ENCODE data around the gene AHNAK. TPM values are rescaled to one million over a fixed set of nuclear protein-coding genes. Genes with fewer than 3 reads are reported as not detected.

Gene AHNAK
- total RNA-seq, 1 donor from 2014 or later = 432 TPM

DNA sequence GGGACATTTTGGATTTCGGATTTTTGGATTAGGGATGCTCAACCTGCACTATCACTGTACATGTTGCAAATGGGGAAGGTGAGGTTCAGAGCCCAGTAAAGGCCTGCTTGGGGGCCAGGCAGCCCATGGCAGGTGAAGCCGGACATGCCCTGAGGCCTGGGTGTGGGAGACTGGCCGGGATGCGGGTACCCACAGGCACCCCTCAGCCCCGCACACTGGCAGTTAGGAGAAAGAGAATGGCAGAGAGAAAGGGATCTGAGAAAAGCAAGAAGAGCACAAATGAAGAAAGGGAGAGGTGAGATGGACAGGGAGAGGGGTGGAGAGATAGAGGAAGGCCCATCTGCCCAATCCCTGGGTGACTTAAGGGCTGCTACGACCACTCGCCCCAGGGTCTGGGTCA lies 75.0 kb downstream of the AHNAK start:
- H3K4me3 ChIP-seq (ENCODE audit: low read length in 3 of 3) = no peak overlapping the region
- H3K4me1 ChIP-seq (ENCODE audit: control insufficient read depth in 3 of 3, insufficient read depth in 3 of 3, low read length in 3 of 3) = no peaks in the 10 kb centered on the region
- H3K27me3 ChIP-seq (ENCODE audit: control insufficient read depth in 3 of 3, insufficient read depth in 3 of 3, low read length in 3 of 3) = no peaks in the 10 kb centered on the region
- peak overlapping the region in 1 of 3 donors; percentile 14 for H3K9ac ChIP-seq (ENCODE audit: low read depth in 1 of 3, low read length in 3 of 3)
- no peak overlapping the region for H3K27ac ChIP-seq (ENCODE audit: low read depth, low read length)
- H3K9me3 ChIP-seq (ENCODE audit: control insufficient read depth in 3 of 3, low read length in 3 of 3) = no peaks in the 10 kb centered on the region
- no peaks in the 10 kb centered on the region for H3K36me3 ChIP-seq (ENCODE audit: control insufficient read depth in 3 of 3, insufficient read depth in 3 of 3, low read length in 3 of 3)

DNA sequence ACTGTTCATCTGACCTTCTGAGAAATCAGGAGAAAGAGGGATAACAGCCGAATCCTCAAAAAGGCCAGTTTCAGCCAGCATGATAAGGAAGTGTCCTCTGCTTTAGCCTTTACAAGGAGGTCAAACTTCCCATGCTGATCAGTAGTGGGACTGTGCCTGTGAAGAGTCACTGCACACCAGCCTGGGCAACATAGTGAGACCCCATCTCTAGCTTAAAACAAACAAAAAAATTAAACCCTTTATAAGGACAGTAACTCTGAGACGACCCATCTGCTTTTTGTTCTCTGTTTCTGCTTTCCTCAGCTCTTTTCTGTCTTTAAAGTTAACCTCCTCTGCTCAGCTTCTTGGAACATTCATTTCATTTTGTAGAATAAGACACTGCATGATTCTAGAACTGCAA lies 78.0 kb downstream of the AHNAK start:
- no peak overlapping the region for H3K9ac ChIP-seq (ENCODE audit: low read depth in 1 of 3, low read length in 3 of 3)
- no peak overlapping the region for H3K4me3 ChIP-seq (ENCODE audit: low read length in 3 of 3)
- no peaks in the 10 kb centered on the region for H3K36me3 ChIP-seq (ENCODE audit: control insufficient read depth in 3 of 3, insufficient read depth in 3 of 3, low read length in 3 of 3)
- no peaks in the 10 kb centered on the region for H3K27me3 ChIP-seq (ENCODE audit: control insufficient read depth in 3 of 3, insufficient read depth in 3 of 3, low read length in 3 of 3)
- no peaks in the 10 kb centered on the region for H3K9me3 ChIP-seq (ENCODE audit: control insufficient read depth in 3 of 3, low read length in 3 of 3)
- H3K4me1 ChIP-seq (ENCODE audit: control insufficient read depth in 3 of 3, insufficient read depth in 3 of 3, low read length in 3 of 3) = no peaks in the 10 kb centered on the region
- no peak overlapping the region for H3K27ac ChIP-seq (ENCODE audit: low read depth, low read length)

GRCh38 chr11:62466444-62466843 lies 80.2 kb downstream of the AHNAK start:
- Histone ChIP-seq H3K36me3 (ENCODE audit: control insufficient read depth in 3 of 3, insufficient read depth in 3 of 3, low read length in 3 of 3) (no peaks in the 10 kb centered on the region), H3K4me3 (ENCODE audit: low read length in 3 of 3) (no peak overlapping the region), H3K4me1 (ENCODE audit: control insufficient read depth in 3 of 3, insufficient read depth in 3 of 3, low read length in 3 of 3) (no peaks in the 10 kb centered on the region), H3K27me3 (ENCODE audit: control insufficient read depth in 3 of 3, insufficient read depth in 3 of 3, low read length in 3 of 3) (no peaks in the 10 kb centered on the region), H3K27ac (ENCODE audit: low read depth, low read length) (no peak overlapping the region), H3K9ac (ENCODE audit: low read depth in 1 of 3, low read length in 3 of 3) (no peak overlapping the region), H3K9me3 (ENCODE audit: control insufficient read depth in 3 of 3, low read length in 3 of 3) (no peaks in the 10 kb centered on the region)

GRCh38 chr11:62464655-62465054 lies 82.0 kb downstream of the AHNAK start:
- Histone ChIP-seq H3K4me3 (ENCODE audit: low read length in 3 of 3) (no peak overlapping the region), H3K9ac (ENCODE audit: low read depth in 1 of 3, low read length in 3 of 3) (no peak overlapping the region), H3K36me3 (ENCODE audit: control insufficient read depth in 3 of 3, insufficient read depth in 3 of 3, low read length in 3 of 3) (no peaks in the 10 kb centered on the region), H3K27me3 (ENCODE audit: control insufficient read depth in 3 of 3, insufficient read depth in 3 of 3, low read length in 3 of 3) (no peaks in the 10 kb centered on the region), H3K9me3 (ENCODE audit: control insufficient read depth in 3 of 3, low read length in 3 of 3) (no peaks in the 10 kb centered on the region), H3K4me1 (ENCODE audit: control insufficient read depth in 3 of 3, insufficient read depth in 3 of 3, low read length in 3 of 3) (no peaks in the 10 kb centered on the region), H3K27ac (ENCODE audit: low read depth, low read length) (no peak overlapping the region)

DNA sequence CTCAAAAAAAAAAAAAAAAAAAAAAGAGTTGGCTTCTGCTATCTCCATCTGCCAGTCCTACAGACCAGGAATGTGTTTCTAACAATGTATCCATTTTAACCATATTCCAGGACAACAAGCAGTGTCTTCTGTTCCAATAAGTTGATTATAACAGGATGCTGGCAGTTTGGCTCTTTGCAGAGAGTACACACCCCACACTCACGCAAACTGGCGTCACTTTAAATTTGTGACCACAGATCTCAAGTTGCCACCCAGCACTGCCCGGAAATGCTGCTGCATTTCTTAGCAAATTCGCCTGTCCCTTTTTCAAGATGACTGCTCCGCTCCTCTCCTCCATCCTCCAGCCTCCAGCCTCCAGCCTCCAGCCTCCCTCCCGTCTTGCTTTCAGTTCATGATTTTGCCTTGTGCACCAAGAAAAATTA lies 83.5 kb downstream of the AHNAK start:
- Histone ChIP-seq H3K4me1 (ENCODE audit: control insufficient read depth in 3 of 3, insufficient read depth in 3 of 3, low read length in 3 of 3) (peaks cover 0 to 3% (median 0%) of the 10 kb centered on the region in 3 donors), H3K9me3 (ENCODE audit: control insufficient read depth in 3 of 3, low read length in 3 of 3) (no peaks in the 10 kb centered on the region), H3K9ac (ENCODE audit: low read depth in 1 of 3, low read length in 3 of 3) (no peak overlapping the region), H3K27ac (ENCODE audit: low read depth, low read length) (no peak overlapping the region), H3K4me3 (ENCODE audit: low read length in 3 of 3) (no peak overlapping the region), H3K36me3 (ENCODE audit: control insufficient read depth in 3 of 3, insufficient read depth in 3 of 3, low read length in 3 of 3) (no peaks in the 10 kb centered on the region), H3K27me3 (ENCODE audit: control insufficient read depth in 3 of 3, insufficient read depth in 3 of 3, low read length in 3 of 3) (no peaks in the 10 kb centered on the region)

- Histone ChIP-seq H3K4me3 (ENCODE audit: low read length in 3 of 3) (no peak overlapping the region), H3K36me3 (ENCODE audit: control insufficient read depth in 3 of 3, insufficient read depth in 3 of 3, low read length in 3 of 3) (no peaks in the 10 kb centered on the region), H3K9ac (ENCODE audit: low read depth in 1 of 3, low read length in 3 of 3) (no peak overlapping the region), H3K4me1 (ENCODE audit: control insufficient read depth in 3 of 3, insufficient read depth in 3 of 3, low read length in 3 of 3) (peaks cover 0 to 3% (median 0%) of the 10 kb centered on the region in 3 donors), H3K27me3 (ENCODE audit: control insufficient read depth in 3 of 3, insufficient read depth in 3 of 3, low read length in 3 of 3) (no peaks in the 10 kb centered on the region), H3K27ac (ENCODE audit: low read depth, low read length) (no peak overlapping the region), H3K9me3 (ENCODE audit: control insufficient read depth in 3 of 3, low read length in 3 of 3) (no peaks in the 10 kb centered on the region)
These were observed 84.1 kb downstream of the AHNAK start for GRCh38 chr11:62462508-62462892.

DNA sequence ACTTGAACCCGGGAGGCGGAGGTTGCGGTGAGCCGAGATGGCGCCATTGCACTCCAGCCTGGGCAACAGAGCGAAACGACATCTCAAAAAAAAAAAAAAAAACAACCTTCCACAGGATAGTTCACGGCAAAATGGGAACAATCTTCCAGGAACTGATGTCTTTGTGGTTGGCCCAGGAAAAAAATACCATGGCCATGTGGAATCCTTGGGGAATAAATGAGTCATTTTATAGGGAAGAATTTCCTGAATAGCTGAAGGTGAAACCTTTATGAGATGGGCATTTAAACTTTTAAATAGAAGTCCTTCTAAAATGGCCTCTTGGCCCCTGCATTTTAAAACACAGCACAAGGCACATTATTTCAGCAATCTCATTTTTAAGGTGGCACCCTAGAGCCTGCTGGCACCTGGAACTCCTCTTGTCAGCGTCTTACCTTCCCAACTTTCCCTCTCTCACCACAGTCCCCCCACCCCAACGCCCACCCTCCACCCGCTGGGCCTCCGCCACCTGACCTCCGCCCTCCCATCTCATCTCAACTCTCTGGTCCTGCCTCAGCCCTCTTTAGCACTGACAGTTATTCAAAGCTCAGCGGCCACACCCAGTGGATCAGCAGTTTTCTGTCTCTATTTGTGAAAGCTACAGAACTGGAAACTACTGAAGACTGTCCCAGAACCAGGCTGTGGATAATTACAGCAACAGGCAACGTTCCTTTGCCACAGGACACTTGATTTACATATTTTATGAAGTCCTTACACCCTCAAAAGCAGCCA lies 84.7 kb downstream of the AHNAK start:
- Histone ChIP-seq H3K27ac (ENCODE audit: low read depth, low read length) (no peak overlapping the region), H3K9ac (ENCODE audit: low read depth in 1 of 3, low read length in 3 of 3) (no peak overlapping the region), H3K9me3 (ENCODE audit: control insufficient read depth in 3 of 3, low read length in 3 of 3) (no peaks in the 10 kb centered on the region), H3K36me3 (ENCODE audit: control insufficient read depth in 3 of 3, insufficient read depth in 3 of 3, low read length in 3 of 3) (no peaks in the 10 kb centered on the region), H3K27me3 (ENCODE audit: control insufficient read depth in 3 of 3, insufficient read depth in 3 of 3, low read length in 3 of 3) (no peaks in the 10 kb centered on the region), H3K4me3 (ENCODE audit: low read length in 3 of 3) (no peak overlapping the region), H3K4me1 (ENCODE audit: control insufficient read depth in 3 of 3, insufficient read depth in 3 of 3, low read length in 3 of 3) (peaks cover 0 to 3% (median 0%) of the 10 kb centered on the region in 3 donors)

- Histone ChIP-seq H3K27ac (ENCODE audit: low read depth, low read length) (no peak overlapping the region), H3K36me3 (ENCODE audit: control insufficient read depth in 3 of 3, insufficient read depth in 3 of 3, low read length in 3 of 3) (no peaks in the 10 kb centered on the region), H3K27me3 (ENCODE audit: control insufficient read depth in 3 of 3, insufficient read depth in 3 of 3, low read length in 3 of 3) (no peaks in the 10 kb centered on the region), H3K4me1 (ENCODE audit: control insufficient read depth in 3 of 3, insufficient read depth in 3 of 3, low read length in 3 of 3) (peaks cover 0 to 3% (median 0%) of the 10 kb centered on the region in 3 donors), H3K4me3 (ENCODE audit: low read length in 3 of 3) (no peak overlapping the region), H3K9me3 (ENCODE audit: control insufficient read depth in 3 of 3, low read length in 3 of 3) (peaks cover 0 to 2% (median 0%) of the 10 kb centered on the region in 3 donors), H3K9ac (ENCODE audit: low read depth in 1 of 3, low read length in 3 of 3) (no peak overlapping the region)
These were observed 87.5 kb downstream of the AHNAK start for GRCh38 chr11:62459080-62459479.

DNA sequence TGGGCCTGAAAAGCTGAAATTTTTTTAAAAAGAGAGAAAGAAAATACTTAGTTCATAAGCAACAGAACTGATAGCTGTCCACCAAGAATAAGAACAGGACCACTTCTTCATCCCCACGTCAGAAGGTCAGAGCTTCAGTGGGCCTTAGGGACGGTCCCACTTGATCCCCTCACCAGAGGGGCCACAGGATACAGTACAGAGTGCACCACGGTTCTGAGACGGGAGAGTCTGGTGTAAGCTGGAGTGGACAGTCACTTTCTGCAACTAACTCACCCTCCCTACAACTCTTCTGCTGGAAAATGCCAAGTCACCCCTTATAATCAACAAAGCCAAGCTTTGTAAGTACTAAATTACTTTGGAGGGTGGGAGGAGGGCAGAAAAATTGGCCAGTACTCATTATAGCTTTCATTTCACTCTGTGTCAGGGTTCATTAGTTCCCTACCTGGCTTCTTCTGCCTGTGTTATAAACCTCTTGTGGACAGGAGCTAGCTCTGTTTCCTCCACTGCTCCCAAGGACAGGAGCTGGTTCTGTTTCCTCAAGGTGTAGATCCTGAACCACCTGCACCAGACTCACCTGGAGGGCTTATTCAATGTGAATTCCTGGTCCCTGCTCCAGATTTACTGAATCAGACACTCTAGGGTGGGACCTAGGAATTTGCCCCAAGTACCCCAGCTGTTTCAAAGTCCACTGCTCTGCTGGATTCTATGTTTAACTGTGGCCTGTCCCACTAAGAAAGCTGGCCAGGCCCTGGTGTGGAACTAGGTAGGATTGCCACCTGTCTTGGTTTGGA lies 88.2 kb downstream of the AHNAK start:
- Histone ChIP-seq H3K27ac (ENCODE audit: low read depth, low read length) (no peak overlapping the region), H3K4me1 (ENCODE audit: control insufficient read depth in 3 of 3, insufficient read depth in 3 of 3, low read length in 3 of 3) (peaks cover 0 to 3% (median 0%) of the 10 kb centered on the region in 3 donors), H3K9me3 (ENCODE audit: control insufficient read depth in 3 of 3, low read length in 3 of 3) (peaks cover 0 to 2% (median 0%) of the 10 kb centered on the region in 3 donors), H3K36me3 (ENCODE audit: control insufficient read depth in 3 of 3, insufficient read depth in 3 of 3, low read length in 3 of 3) (no peaks in the 10 kb centered on the region), H3K4me3 (ENCODE audit: low read length in 3 of 3) (no peak overlapping the region), H3K27me3 (ENCODE audit: control insufficient read depth in 3 of 3, insufficient read depth in 3 of 3, low read length in 3 of 3) (no peaks in the 10 kb centered on the region), H3K9ac (ENCODE audit: low read depth in 1 of 3, low read length in 3 of 3) (no peak overlapping the region)

DNA sequence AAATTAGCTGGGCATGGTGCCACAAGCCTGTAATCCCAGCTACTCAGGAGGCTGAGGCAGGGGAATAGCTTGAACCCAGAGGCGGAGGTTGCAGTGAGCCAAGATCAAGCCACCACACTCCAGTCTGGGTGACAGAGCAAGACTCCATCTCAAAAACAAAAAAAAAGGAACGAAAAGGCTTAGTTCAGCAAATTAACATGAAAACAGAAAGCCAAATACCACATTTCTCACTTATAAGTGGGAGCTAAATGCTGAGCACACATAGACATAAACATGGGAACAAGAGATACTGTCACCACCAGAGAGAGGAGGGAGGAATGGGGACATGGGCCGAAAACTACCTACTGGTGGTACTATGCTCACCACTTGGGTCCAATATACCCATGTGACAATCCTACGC lies 89.1 kb downstream of the AHNAK start:
- H3K4me1 ChIP-seq (ENCODE audit: control insufficient read depth in 3 of 3, insufficient read depth in 3 of 3, low read length in 3 of 3) = peaks cover 0 to 3% (median 0%) of the 10 kb centered on the region in 3 donors
- peaks cover 0 to 2% (median 0%) of the 10 kb centered on the region in 3 donors for H3K9me3 ChIP-seq (ENCODE audit: control insufficient read depth in 3 of 3, low read length in 3 of 3)
- no peaks in the 10 kb centered on the region for H3K36me3 ChIP-seq (ENCODE audit: control insufficient read depth in 3 of 3, insufficient read depth in 3 of 3, low read length in 3 of 3)
- no peak overlapping the region for H3K4me3 ChIP-seq (ENCODE audit: low read length in 3 of 3)
- no peaks in the 10 kb centered on the region for H3K27me3 ChIP-seq (ENCODE audit: control insufficient read depth in 3 of 3, insufficient read depth in 3 of 3, low read length in 3 of 3)
- no peak overlapping the region for H3K27ac ChIP-seq (ENCODE audit: low read depth, low read length)
- H3K9ac ChIP-seq (ENCODE audit: low read depth in 1 of 3, low read length in 3 of 3) = no peak overlapping the region
